HTERT RPE-1 (cell line): ENCODE results near the gene ARID5B.

Experiments used
- in situ Hi-C: fragments of 300-500 bp; cut with MboI; formaldehyde crosslinking; loops from 4 replicates; pipeline ENCODE4 v1.14.3; 2020; ENCODE audit warnings: low sequenced_read_pairs

Gene ARID5B

GRCh38 chr10:62121187-62121530 lies 219.7 kb downstream of the ARID5B start:
- in situ Hi-C loops: no loop called here

GRCh38 chr10:62127975-62128374 lies 226.5 kb downstream of the ARID5B start:
- in situ Hi-C loops: no loop called here

DNA sequence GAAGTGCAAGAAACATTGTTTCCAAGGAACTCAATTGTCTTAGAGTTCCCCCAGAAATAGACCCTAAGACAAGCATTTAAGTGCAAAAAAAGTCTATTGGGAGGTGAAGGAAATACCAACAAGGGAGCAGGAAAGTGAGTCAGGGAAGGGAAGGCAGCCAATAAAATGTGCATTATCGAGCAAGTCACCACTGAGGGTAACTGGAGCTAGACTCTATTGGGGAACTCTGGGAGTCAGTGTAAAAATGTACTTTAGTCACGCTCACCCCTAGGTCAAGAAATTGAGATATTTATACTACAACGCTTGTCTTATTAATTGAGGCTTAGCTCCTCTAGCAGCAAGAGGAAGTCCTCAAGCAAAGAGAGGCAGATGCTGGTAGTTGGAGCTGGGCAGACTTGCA lies 229.4 kb downstream of the ARID5B start:
- in situ Hi-C loops: no loop called here

DNA sequence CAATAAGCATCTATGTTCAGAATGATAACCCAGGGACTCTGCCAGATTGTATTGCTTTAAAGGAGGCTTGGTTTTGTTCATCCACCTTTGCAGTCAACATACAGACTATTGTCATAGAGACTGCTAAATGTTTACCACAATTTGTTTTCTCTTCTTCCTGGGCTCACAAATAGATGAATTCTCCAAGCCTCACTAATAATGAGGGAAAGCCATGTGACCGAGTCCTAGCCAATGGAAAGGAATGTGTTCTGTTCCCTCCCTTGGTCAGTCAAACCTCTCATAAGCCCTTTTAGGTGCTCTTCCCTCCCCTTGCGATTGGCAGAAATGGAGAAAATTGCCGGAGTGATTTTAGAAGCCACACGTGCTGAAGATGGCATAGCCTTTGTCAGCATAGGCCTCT lies 230.2 kb downstream of the ARID5B start:
- in situ Hi-C loops: no loop called here

- in situ Hi-C loops: no loop called here
These were observed 232.1 kb downstream of the ARID5B start for GRCh38 chr10:62133618-62134017.

DNA sequence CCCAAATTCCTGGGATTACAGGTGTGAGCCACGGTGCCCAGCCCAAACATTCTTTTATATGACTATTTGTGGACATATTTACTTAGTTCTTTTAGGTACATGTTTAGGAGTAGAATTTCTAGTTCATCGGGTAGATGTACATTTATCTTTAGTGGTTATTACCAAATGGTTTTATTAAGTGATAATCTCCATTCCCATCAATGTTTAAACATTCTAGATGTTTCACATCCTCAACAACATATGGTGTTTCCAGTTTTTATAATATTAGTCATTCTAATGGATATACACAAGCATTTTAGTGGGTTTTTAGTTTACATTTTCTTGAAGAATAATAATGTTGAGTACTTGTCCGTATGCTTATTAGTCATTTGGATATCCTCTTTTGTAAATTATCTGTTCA lies 235.4 kb downstream of the ARID5B start:
- in situ Hi-C loops: no loop called here
